MM.1S (cell line): ENCODE data around the gene GJA4.

Source experiments
- EZH2 ChIP-seq: fragments of 300-600 bp; sonication (generic); optimal IDR thresholded peaks from 2 replicates; pipeline ENCODE3; 2017; ENCODE audit warnings: low read depth, mild to moderate bottlenecking, antibody characterized with exemption, low read length, mixed read lengths
- EZH2phosphoT487 ChIP-seq: fragments of 300-600 bp; sonication (generic); IDR thresholded peaks from 2 replicates; pipeline ENCODE4 v1.6.1; 2018; ENCODE audit warnings: antibody characterized with exemption, low read length
- TF ChIP-seq, protein P1 (sequence below): fragments of 300-600 bp; sonication (generic); IDR thresholded peaks from 2 replicates; pipeline ENCODE4 v1.5.1; 2016; ENCODE audit warnings: antibody characterized with exemption, low read length, mixed read lengths

DNA sequence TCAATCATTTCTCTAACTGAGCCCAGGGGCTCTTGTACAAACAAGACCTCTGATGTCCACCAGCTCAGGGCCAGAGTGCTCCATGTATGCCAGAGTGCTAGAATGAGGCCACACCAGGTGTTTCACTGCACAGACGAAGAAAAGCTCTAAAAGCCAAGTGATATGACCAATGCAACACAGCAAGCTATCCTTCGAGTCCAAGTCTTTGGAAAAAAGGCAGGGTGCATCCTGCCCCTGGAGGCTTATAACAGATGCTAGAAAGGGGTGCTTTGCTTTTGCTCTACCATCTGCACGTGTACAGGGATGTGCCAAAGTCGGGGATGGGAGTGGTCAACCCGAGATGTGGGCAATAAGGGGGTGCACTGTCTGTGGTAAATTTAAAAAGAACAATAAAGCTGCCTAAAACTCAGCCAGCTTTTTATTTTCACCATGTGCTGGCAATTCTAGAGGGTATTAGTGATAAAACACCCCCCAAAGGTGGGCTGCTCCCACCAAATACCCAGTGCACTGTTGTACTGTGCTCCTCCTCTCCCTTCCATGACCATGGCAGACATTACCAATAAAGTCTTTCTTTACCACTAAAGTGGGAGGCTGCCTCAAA lies 34.6 kb downstream of the GJA4 start:
- TF ChIP-seq, protein P1, sequence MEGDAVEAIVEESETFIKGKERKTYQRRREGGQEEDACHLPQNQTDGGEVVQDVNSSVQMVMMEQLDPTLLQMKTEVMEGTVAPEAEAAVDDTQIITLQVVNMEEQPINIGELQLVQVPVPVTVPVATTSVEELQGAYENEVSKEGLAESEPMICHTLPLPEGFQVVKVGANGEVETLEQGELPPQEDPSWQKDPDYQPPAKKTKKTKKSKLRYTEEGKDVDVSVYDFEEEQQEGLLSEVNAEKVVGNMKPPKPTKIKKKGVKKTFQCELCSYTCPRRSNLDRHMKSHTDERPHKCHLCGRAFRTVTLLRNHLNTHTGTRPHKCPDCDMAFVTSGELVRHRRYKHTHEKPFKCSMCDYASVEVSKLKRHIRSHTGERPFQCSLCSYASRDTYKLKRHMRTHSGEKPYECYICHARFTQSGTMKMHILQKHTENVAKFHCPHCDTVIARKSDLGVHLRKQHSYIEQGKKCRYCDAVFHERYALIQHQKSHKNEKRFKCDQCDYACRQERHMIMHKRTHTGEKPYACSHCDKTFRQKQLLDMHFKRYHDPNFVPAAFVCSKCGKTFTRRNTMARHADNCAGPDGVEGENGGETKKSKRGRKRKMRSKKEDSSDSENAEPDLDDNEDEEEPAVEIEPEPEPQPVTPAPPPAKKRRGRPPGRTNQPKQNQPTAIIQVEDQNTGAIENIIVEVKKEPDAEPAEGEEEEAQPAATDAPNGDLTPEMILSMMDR = no peak
- TF ChIP-seq EZH2phosphoT487 = no peak
- TF ChIP-seq EZH2 = no peak
